HepG2 (cell line): ENCODE data around the gene CX3CR1. TPM values are rescaled to one million over a fixed set of nuclear protein-coding genes. Genes with fewer than 3 reads are reported as not detected.

ENCODE experiments used
- CEBPB ChIP-seq: IDR thresholded peaks from 2 replicates; pipeline ENCODE4 v1.6.1; 2011; ENCODE audit warnings: low read depth, low read length, improper control_type of control experiment, borderline replicate concordance
- EED ChIP-seq: sonication (generic); formaldehyde crosslinking; IDR thresholded peaks from 2 replicates; pipeline ENCODE4 v1.5.0; 2020; ENCODE audit warnings: mild to moderate bottlenecking, missing genetic modification reagents
- EZH2 ChIP-seq: conservative IDR thresholded peaks from 2 replicates; pipeline ENCODE4 v1.6.1; 2012; ENCODE audit warnings: mild to moderate bottlenecking, low read depth, low read length, moderate library complexity
- FOXK2 ChIP-seq: fragments of 450-650 bp; IDR thresholded peaks from 2 replicates; pipeline ENCODE4 v1.6.1; 2016
- GFI1 ChIP-seq: sonication (generic); formaldehyde crosslinking; IDR thresholded peaks from 2 replicates; pipeline ENCODE4 v1.5.0; 2020; ENCODE audit warnings: missing genetic modification reagents, mild to moderate bottlenecking, borderline replicate concordance
- GZF1 ChIP-seq: sonication (generic); formaldehyde crosslinking; IDR thresholded peaks from 2 replicates; pipeline ENCODE4 v1.5.1; 2020; ENCODE audit warnings: mild to moderate bottlenecking, missing genetic modification reagents
- HOXA9 ChIP-seq: sonication (generic); formaldehyde crosslinking; IDR thresholded peaks from 2 replicates; pipeline ENCODE4 v1.8.1; 2022; ENCODE audit warnings: missing genetic modification reagents, mild to moderate bottlenecking, moderate library complexity, borderline replicate concordance
- SOX13 ChIP-seq, 3 experiments: fragments of 450-650 bp in 1 of 3; sonication (generic) in 1 of 3; formaldehyde crosslinking in 1 of 3; IDR thresholded peaks in 2 of 3; conservative IDR thresholded peaks in 1 of 3; 2 replicates each; pipeline versions ENCODE4 v1.5.0 to v1.6.1; 2016 to 2020; ENCODE audit warnings: antibody characterized with exemption in 1 of 3, mild to moderate bottlenecking in 1 of 3, missing compliant biosample characterization in 1 of 3, missing genetic modification reagents in 1 of 3, moderate library complexity in 1 of 3
- ZFP36L2 ChIP-seq: sonication (generic); formaldehyde crosslinking; IDR thresholded peaks from 2 replicates; pipeline ENCODE4 v1.4.0; 2020; ENCODE audit warnings: missing genetic modification reagents
- ZNF20 ChIP-seq: sonication (generic); formaldehyde crosslinking; IDR thresholded peaks from 2 replicates; pipeline ENCODE4 v1.4.0; 2020; ENCODE audit warnings: mild to moderate bottlenecking, moderate library complexity, missing genetic modification reagents
- ZNF350 ChIP-seq: sonication (generic); formaldehyde crosslinking; IDR thresholded peaks from 2 replicates; pipeline ENCODE4 v1.4.0; 2020; ENCODE audit warnings: mild to moderate bottlenecking, low read depth, missing genetic modification reagents, borderline replicate concordance
- ZNF777 ChIP-seq: sonication (generic); formaldehyde crosslinking; IDR thresholded peaks from 2 replicates; pipeline ENCODE4 v1.4.0; 2020; ENCODE audit warnings: missing genetic modification reagents
- ZNF792 ChIP-seq: IDR thresholded peaks from 2 replicates; pipeline ENCODE4 v1.6.1; 2016
- ZNF891 ChIP-seq: sonication (generic); formaldehyde crosslinking; IDR thresholded peaks from 2 replicates; pipeline ENCODE4 v1.5.0; 2020; ENCODE audit warnings: mild to moderate bottlenecking, missing genetic modification reagents
- ZSCAN12 ChIP-seq: sonication (generic); formaldehyde crosslinking; IDR thresholded peaks from 2 replicates; pipeline ENCODE4 v1.9.0; 2021; ENCODE audit warnings: mild to moderate bottlenecking, missing genetic modification reagents
- ZSCAN30 ChIP-seq: sonication (generic); formaldehyde crosslinking; IDR thresholded peaks from 2 replicates; pipeline ENCODE4 v1.5.0; 2020; ENCODE audit warnings: mild to moderate bottlenecking, missing genetic modification reagents
- polyA plus RNA-seq, 8 experiments: library from polyadenylated mRNA; depleted of rRNA in 3 of 8; stranded (reverse) in 7 of 8; unstranded in 1 of 8; fragments of >200 nt; fragmentation: Illumina TruSeq in 4 of 8; extraction: Trizol in 4 of 8; gene quantifications; 2 replicates each; pipeline versions ENCODE4 v1.2.1 to v1.2.3, GENCODE V29; 2011 to 2016; ENCODE audit warnings: low read depth in 4 of 8, missing spikeins in 1 of 8, mixed read lengths in 1 of 8; ENCODE audit not compliant: insufficient read depth in 1 of 8
- total RNA-seq, 5 experiments: library from RNA; depleted of rRNA; stranded (reverse); fragments of >200 nt; fragmentation: Illumina TruSeq; extraction: Trizol; gene quantifications; 2 replicates each; pipeline ENCODE4 v1.2.3, GENCODE V29; 2016; ENCODE audit warnings: low read depth in 1 of 5
- TF ChIP-seq, protein P1 (sequence below): sonication (generic); formaldehyde crosslinking; IDR thresholded peaks from 2 replicates; pipeline ENCODE4 v1.9.0; 2021; ENCODE audit warnings: missing genetic modification reagents, borderline replicate concordance
- TF ChIP-seq, protein P2 (sequence below): IDR thresholded peaks from 2 replicates; pipeline ENCODE4 v1.6.1; 2016
- TF ChIP-seq, protein P3 (sequence below): sonication (generic); formaldehyde crosslinking; IDR thresholded peaks from 2 replicates; pipeline ENCODE4 v1.5.0; 2020; ENCODE audit warnings: missing genetic modification reagents
- TF ChIP-seq, protein P4 (sequence below): sonication (generic); formaldehyde crosslinking; IDR thresholded peaks from 2 replicates; pipeline ENCODE4 v1.4.0; 2020; ENCODE audit warnings: missing genetic modification reagents; ENCODE audit errors: not compliant biosample characterization
- TF ChIP-seq, protein P5 (sequence below): sonication (generic); formaldehyde crosslinking; IDR thresholded peaks from 2 replicates; pipeline ENCODE4 v1.5.1; 2020; ENCODE audit warnings: mild to moderate bottlenecking, missing genetic modification reagents

Gene CX3CR1
- total and polyA plus RNA-seq, 2 of the 13 experiments (the other 11 are each of a cell fraction or from before 2014, with no cell fraction given) = not detected

DNA sequence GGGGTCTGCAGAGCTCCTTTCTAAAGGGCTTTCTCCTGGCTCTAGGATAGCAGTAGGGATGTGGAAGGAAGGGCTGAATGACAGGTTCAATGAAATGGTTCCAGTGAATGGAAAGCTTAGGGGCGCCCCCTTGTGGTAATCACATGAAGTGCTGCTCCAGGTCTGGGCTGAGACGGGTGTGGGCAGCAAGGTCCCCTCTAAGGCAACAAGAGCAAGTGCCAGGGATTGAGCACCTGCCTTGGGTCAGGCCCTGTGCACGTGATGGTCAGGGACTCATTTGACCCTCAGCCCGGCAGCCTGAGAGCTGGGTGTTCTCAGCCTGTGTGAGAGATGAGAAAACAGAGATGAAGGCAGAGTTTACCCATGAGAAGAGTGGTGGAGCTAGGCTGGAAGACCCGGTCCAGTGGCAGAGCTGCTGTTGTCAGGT is 12.1 kb upstream of the CX3CR1 start (continued):
- no peak for TF ChIP-seq EZH2
- no peak for TF ChIP-seq GZF1 (CRISPR knock-in tag)
- TF ChIP-seq, protein P1, sequence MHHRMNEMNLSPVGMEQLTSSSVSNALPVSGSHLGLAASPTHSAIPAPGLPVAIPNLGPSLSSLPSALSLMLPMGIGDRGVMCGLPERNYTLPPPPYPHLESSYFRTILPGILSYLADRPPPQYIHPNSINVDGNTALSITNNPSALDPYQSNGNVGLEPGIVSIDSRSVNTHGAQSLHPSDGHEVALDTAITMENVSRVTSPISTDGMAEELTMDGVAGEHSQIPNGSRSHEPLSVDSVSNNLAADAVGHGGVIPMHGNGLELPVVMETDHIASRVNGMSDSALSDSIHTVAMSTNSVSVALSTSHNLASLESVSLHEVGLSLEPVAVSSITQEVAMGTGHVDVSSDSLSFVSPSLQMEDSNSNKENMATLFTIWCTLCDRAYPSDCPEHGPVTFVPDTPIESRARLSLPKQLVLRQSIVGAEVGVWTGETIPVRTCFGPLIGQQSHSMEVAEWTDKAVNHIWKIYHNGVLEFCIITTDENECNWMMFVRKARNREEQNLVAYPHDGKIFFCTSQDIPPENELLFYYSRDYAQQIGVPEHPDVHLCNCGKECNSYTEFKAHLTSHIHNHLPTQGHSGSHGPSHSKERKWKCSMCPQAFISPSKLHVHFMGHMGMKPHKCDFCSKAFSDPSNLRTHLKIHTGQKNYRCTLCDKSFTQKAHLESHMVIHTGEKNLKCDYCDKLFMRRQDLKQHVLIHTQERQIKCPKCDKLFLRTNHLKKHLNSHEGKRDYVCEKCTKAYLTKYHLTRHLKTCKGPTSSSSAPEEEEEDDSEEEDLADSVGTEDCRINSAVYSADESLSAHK = no peak
- no peak for TF ChIP-seq SOX13 (IDR thresholded peaks at IDR 0.05)
- TF ChIP-seq SOX13 (CRISPR knock-in tag; conservative IDR thresholded peaks at IDR 0.05 in 1 of 2, IDR thresholded peaks at IDR 0.05 in 1 of 2) = peak in 1 of 2 experiments; percentile 50; a peak in 1 of 4 replicates
- TF ChIP-seq ZNF777 (CRISPR knock-in tag) = no peak
- no peak for TF ChIP-seq ZNF792 (CRISPR knock-in tag)
- TF ChIP-seq ZFP36L2 (CRISPR knock-in tag) = no peak
- TF ChIP-seq ZNF350 (CRISPR knock-in tag) = peak; percentile 22; the same call in 1 of the 2 replicates
- no peak for TF ChIP-seq ZSCAN12 (CRISPR knock-in tag)
- TF ChIP-seq, protein P2, sequence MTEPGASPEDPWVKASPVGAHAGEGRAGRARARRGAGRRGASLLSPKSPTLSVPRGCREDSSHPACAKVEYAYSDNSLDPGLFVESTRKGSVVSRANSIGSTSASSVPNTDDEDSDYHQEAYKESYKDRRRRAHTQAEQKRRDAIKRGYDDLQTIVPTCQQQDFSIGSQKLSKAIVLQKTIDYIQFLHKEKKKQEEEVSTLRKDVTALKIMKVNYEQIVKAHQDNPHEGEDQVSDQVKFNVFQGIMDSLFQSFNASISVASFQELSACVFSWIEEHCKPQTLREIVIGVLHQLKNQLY (CRISPR knock-in tag) = peak; percentile 39; the same call in 1 of the 2 replicates
- no peak for TF ChIP-seq EED
- no peak for TF ChIP-seq ZSCAN30 (CRISPR knock-in tag)
- no peak for TF ChIP-seq FOXK2
- TF ChIP-seq, protein P3, sequence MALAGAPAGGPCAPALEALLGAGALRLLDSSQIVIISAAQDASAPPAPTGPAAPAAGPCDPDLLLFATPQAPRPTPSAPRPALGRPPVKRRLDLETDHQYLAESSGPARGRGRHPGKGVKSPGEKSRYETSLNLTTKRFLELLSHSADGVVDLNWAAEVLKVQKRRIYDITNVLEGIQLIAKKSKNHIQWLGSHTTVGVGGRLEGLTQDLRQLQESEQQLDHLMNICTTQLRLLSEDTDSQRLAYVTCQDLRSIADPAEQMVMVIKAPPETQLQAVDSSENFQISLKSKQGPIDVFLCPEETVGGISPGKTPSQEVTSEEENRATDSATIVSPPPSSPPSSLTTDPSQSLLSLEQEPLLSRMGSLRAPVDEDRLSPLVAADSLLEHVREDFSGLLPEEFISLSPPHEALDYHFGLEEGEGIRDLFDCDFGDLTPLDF (CRISPR knock-in tag) = no peak
- TF ChIP-seq, protein P4, sequence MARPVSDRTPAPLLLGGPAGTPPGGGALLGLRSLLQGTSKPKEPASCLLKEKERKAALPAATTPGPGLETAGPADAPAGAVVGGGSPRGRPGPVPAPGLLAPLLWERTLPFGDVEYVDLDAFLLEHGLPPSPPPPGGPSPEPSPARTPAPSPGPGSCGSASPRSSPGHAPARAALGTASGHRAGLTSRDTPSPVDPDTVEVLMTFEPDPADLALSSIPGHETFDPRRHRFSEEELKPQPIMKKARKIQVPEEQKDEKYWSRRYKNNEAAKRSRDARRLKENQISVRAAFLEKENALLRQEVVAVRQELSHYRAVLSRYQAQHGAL (CRISPR knock-in tag) = no peak
- TF ChIP-seq CEBPB = no peak
- TF ChIP-seq HOXA9 (CRISPR knock-in tag) = no peak
- TF ChIP-seq ZNF20 (CRISPR knock-in tag) = no peak
- TF ChIP-seq ZNF891 (CRISPR knock-in tag) = no peak
- TF ChIP-seq, protein P5, sequence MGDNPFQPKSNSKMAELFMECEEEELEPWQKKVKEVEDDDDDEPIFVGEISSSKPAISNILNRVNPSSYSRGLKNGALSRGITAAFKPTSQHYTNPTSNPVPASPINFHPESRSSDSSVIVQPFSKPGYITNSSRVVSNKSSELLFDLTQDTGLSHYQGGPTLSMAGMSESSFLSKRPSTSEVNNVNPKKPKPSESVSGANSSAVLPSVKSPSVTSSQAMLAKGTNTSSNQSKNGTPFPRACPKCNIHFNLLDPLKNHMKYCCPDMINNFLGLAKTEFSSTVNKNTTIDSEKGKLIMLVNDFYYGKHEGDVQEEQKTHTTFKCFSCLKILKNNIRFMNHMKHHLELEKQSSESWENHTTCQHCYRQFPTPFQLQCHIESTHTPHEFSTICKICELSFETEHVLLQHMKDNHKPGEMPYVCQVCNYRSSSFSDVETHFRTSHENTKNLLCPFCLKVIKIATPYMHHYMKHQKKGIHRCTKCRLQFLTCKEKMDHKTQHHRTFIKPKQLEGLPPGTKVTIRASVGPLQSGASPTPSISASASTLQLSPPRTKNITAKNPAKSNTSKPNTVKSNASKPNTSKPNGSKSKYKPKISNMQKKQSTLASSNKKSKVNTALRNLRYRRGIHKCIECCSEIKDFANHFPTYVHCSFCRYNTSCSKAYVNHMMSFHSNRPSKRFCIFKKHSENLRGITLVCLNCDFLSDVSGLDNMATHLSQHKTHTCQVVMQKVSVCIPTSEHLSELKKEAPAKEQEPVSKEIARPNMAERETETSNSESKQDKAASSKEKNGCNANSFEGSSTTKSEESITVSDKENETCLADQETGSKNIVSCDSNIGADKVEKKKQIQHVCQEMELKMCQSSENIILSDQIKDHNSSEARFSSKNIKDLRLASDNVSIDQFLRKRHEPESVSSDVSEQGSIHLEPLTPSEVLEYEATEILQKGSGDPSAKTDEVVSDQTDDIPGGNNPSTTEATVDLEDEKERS = no peak
- TF ChIP-seq GFI1 (CRISPR knock-in tag) = no peak
